Adipocyte (in vitro differentiated cells): Measurements from ENCODE around the gene ARHGEF19.
A peak's percentile ranks its signal among the peaks of the same experiment; 100 is the strongest.
"Not testable (repeated sequence)": the region's sequence is repeated elsewhere in the genome, so short reads cannot be mapped to it uniquely, and the experiment has no call there.

Experiments used
- DNase-seq: peaks from one replicate; pipeline ENCODE4 v3.0.0-alpha.2; 2015; ENCODE audit warnings: low read depth
- H3K27me3 ChIP-seq: replicated peaks from 2 replicates; pipeline ENCODE4 v1.7.0; 2013; ENCODE audit warnings: mild to moderate bottlenecking, low read length, moderate library complexity; ENCODE audit not compliant: control insufficient read depth, insufficient read depth
- H3K36me3 ChIP-seq: 2 replicates; pipeline ENCODE4 v1.7.0; 2013; ENCODE audit warnings: low read length, mild to moderate bottlenecking, moderate library complexity; ENCODE audit not compliant: control insufficient read depth, insufficient read depth, severe bottlenecking
- H3K4me1 ChIP-seq: 2 replicates; pipeline ENCODE4 v1.7.0; 2013; ENCODE audit warnings: mild to moderate bottlenecking, low read length, moderate library complexity; ENCODE audit not compliant: control insufficient read depth, insufficient read depth
- H3K4me3 ChIP-seq: 2 replicates; pipeline ENCODE4 v1.7.0; 2013; ENCODE audit warnings: mild to moderate bottlenecking, low read length, moderate library complexity
- H3K9ac ChIP-seq: 2 replicates; pipeline ENCODE4 v1.7.0; 2013; ENCODE audit warnings: mild to moderate bottlenecking, low read length, moderate library complexity
- H3K9me3 ChIP-seq: 2 replicates; pipeline ENCODE4 v1.7.0; 2013; ENCODE audit warnings: mild to moderate bottlenecking, low read length, moderate library complexity; ENCODE audit not compliant: control insufficient read depth

ARHGEF19 gene

DNA sequence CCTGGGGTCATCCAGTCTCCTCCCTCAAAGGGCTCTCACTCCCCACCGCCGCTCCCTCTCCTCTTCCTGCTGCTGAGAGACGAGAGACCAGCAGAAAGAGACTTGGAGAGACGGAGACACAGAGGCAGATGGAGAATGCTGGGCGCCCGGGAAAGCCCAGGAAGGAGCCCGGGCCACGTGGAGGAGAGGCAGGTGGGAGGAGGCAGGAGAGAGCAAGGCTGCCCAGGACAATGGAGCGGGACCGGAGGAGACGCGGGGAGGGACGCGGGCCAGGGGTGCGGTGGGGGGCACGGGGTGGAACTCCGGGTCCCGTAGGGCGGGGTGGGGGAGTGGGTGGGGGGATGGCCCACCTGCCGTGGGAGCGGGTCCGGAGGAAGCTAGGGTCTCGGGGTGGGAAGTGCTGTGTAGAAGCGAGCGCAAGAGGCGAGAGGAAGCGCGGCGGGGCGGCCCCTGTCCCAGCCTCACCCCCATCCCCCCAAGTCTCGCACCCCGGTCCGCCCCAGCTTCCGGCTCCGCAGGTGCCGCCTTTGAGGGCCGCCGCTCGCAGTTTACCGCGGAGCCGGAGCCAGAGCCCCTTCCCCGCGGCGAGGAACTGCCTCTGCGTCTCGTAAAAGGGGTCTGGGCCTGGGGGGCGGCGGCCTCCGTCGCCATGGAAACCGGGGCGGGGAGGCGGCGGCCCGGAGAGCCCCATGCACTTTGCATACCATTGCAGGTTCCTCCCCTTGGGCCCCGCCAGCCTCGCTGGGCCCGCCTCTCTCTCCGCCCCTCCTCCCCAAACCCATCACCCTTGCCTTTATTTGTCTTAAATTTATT is 44.9 kb downstream of the ARHGEF19 start:
- Histone ChIP-seq H3K36me3 (no peaks in the 10 kb centered on the region), H3K27me3 (no peaks in the 10 kb centered on the region), H3K4me1 (peaks cover 7% of the 10 kb centered on the region), H3K9ac (no peak overlapping the region), H3K4me3 (no peak overlapping the region), H3K9me3 (no peaks in the 10 kb centered on the region)
- DNase-seq: peak; percentile 49

DNA sequence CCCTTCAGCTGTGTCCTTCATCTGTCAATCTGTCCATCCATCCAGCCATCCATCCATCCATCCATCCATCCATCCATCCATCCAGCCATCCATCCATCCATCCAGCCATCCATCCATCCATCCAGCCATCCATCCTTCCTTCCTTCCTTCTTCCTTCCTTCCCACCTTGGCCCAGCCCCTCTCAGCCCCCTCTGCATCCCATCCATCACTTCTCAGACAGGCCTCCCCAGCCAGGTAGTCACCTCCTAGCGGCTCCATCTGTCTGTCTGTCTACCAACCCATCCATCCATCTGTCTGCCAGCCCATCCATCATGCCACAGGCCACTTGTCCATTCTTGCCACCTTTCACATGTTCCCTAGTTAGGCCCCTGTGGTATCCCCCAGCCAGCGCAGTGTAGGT is 46.3 kb downstream of the ARHGEF19 start:
- H3K9me3 ChIP-seq: no peaks in the 10 kb centered on the region
- H3K4me3 ChIP-seq: no peak overlapping the region
- H3K27me3 ChIP-seq: no peaks in the 10 kb centered on the region
- no peak overlapping the region for H3K9ac ChIP-seq
- peaks cover 7% of the 10 kb centered on the region for H3K4me1 ChIP-seq
- no peaks in the 10 kb centered on the region for H3K36me3 ChIP-seq
- DNase-seq: no peak

DNA sequence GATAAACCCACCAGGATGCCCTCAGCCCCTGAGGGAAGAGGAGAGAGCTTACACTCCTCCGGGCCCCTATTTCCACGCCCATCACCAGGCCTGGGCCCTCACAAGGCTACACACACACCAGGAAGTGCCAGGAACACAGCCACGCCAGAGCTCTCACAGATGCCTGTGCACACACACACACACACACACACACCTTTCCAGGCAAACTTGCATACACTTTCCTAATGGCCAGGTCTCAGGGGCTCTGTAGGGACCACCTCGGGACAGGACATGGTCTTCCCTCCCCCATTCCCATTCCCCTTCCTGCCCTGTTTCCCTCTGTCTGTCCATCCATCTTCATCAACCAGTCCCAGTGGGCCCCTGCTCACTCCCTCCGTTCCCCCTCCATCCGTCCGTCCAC is 46.9 kb downstream of the ARHGEF19 start:
- Histone ChIP-seq H3K4me1 (peaks cover 7% of the 10 kb centered on the region), H3K9ac (no peak overlapping the region), H3K9me3 (no peaks in the 10 kb centered on the region), H3K36me3 (no peaks in the 10 kb centered on the region), H3K4me3 (no peak overlapping the region), H3K27me3 (no peaks in the 10 kb centered on the region)
- DNase-seq: no peak

DNA sequence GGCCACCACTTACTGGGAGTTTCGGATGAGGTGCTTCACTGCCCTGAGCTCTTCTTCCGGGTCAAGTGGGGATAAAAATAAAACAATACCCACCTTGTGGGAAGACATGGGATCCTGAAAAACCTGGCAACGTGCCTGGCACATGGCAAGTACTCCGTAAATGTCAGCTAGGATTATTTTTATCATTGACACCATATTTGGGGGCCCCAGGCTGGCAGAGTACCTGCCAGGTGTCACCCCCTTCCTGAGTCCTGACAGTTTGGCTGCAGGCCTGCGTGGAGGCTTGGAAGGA is 47.4 kb downstream of the ARHGEF19 start:
- DNase-seq: no peak
- H3K9ac ChIP-seq: no peak overlapping the region
- H3K4me3 ChIP-seq: no peak overlapping the region
- no peaks in the 10 kb centered on the region for H3K36me3 ChIP-seq
- H3K9me3 ChIP-seq: no peaks in the 10 kb centered on the region
- no peaks in the 10 kb centered on the region for H3K27me3 ChIP-seq
- peaks cover 7% of the 10 kb centered on the region for H3K4me1 ChIP-seq

DNA sequence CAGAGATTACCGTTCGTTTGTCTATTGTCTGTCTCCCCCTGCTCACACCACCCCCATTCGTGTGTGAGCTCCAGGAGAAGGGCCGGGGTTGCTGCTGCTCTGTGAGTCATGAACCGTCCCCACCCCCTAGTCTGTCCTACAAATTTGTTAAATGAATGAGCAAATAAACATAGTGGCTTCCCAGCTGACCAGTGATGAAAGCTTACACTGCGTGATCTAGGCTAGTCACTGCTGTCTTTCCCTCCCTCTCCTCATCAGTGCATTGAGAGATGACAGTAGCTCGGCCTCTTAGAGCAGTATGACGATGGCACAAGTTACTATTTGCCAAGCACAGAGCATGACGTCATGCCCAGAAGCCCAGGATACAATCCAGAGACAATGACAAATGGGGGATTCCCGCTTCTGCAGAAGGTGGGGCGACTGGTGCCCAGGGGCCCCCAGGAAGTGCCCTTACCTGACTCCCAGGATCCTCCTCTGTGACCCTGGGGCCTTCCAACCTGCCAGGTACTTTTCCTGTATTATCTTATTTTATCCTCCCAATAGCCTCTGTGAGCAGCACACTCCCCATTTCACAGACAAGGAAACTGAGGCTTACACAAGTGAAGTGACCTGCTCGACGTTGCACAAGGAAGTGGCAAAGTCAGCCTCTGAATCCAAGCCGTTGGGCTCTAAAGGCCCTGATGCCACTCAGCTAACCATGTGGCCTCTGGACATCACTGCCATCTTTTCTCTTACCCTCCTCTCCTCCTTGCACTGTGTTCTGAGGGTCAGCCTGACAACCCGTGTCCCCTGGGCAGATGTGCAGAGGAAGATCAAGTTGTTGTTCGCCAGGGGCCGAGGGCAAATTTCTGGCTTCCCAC is 48.0 kb downstream of the ARHGEF19 start:
- H3K4me1 ChIP-seq: peaks cover 7% of the 10 kb centered on the region
- no peaks in the 10 kb centered on the region for H3K27me3 ChIP-seq
- H3K4me3 ChIP-seq: no peak overlapping the region
- H3K9ac ChIP-seq: no peak overlapping the region
- no peaks in the 10 kb centered on the region for H3K9me3 ChIP-seq
- no peaks in the 10 kb centered on the region for H3K36me3 ChIP-seq
- DNase-seq: peak; percentile 94

DNA sequence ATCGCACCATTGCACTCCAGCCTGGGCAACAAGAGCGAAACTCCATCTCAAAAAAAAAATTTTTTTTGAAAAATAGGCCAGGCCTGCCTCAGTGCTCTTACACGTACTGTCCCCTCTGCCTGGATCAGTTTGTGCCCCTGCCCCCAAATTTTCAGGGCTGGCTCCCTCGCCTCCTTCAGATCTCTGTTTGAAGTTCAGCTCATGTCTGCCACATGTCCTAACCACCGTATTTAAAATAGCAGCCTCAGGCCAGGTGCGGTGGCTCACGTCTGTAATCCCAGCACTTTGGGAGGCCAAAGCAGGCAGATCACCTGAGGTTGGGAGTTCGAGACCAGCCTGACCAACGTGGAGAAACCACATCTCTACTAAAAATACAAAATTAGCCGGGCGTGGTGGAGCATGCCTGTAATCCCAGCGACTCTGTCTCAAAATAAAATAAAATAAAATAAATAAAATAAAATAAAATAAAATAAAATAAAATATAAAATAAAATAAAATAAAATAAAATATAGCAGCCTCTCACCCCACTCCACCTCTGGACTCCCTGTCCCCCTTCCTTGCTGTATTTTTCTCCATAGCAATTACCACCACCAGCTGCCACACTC is 48.7 kb downstream of the ARHGEF19 start:
- H3K4me3 ChIP-seq, H3K9ac ChIP-seq, H3K36me3 ChIP-seq, H3K9me3 ChIP-seq, H3K4me1 ChIP-seq, DNase-seq, H3K27me3 ChIP-seq: not testable (repeated sequence)

DNA sequence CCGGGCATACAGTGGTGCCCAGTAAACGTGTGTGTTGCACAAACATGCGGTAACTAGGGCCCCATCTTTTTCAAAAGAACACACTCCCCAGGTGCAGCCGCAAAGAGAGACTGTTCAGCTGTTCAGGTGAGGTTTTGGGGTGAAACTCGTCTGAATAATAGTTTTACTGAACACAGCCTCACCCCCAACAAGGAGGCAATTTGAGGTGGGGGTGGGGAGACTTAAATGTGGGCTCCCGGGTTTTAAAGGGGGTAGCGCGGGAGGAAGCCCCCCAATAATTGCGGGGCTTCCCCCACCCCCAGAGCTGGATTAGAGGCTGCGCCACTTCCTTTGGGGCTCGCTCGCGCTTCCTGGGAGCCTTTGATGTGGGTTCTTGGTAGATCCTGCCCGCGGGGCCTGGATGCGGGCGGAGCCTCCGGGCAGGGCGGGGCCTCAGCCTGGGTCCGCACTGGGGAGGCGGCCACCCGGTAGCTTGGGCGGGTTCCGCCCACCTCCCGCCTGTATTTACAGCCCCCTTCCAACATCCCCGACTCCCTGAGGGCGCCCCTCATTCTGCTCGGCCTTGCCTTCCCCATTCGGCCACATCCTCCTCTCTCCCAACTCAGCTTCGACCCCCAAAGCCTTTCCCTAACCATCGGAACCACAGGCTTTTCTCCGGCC is 50.2 kb downstream of the ARHGEF19 start:
- Histone ChIP-seq H3K36me3 (no peaks in the 10 kb centered on the region), H3K27me3 (no peaks in the 10 kb centered on the region), H3K9me3 (no peaks in the 10 kb centered on the region), H3K4me3 (no peak overlapping the region), H3K4me1 (peaks cover 7% of the 10 kb centered on the region), H3K9ac (no peak overlapping the region)
- no peak for DNase-seq

DNA sequence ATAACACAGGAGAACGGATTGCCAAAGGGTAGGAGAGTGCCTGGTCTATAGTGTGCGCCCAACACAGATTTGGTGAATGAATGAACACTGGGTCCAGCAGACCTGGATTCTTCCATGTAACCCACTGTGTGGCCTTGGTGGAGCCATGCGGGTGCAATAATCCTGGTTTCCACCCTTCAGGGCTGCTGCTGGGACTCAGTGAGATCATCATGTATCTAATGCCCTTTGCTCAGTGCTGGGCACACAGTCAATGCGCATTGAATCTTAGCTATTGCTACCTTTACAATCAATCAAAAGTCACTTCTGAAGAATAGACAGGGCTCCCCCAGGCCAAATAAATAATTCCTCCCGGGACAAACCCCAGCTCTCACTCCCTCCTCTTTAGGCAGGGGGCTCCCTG is 50.7 kb downstream of the ARHGEF19 start:
- Histone ChIP-seq H3K27me3 (no peaks in the 10 kb centered on the region), H3K36me3 (no peaks in the 10 kb centered on the region), H3K9me3 (no peaks in the 10 kb centered on the region), H3K4me3 (no peak overlapping the region), H3K4me1 (peaks cover 7% of the 10 kb centered on the region), H3K9ac (no peak overlapping the region)
- no peak for DNase-seq

DNA sequence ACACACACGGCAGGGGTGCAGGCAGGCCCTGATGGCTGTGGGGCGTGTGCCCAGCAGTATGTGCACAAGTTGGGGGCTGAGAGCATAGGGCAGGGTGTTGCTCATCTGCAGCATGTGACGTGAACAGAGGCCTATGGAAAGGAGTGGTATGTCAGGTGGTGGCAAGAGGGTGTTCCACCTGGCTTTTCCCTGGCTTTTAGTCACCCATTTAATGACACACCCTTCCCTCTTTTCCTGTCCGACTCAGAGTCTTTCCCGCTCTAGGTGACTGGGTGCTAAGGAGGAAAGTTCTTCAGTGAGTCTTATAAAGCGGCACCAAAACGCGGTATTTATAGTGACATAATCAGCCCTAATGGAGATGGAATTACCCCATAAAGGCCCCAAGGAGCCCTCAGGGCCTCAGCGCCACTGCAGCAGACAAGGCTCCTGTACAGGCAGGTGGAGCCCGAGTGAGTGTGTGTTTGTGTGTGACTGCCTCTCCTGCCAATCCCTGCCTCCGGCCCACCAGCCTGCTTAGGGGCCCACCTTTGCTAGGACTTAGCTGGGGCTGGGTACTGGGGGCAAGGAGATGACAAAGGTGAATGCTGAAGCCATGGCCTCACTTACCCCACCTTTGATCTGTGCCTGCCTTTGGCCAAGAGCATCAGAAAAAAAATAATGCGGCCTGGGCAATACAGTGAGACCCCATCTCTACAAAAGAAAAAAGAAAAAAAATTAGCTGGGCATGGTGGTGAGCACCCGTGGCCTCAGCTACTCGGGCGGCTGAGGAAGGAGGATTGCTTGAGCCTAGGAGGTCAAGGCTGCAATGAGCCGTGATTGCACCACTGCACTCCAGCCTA is 53.2 kb downstream of the ARHGEF19 start:
- Histone ChIP-seq H3K9me3 (no peaks in the 10 kb centered on the region), H3K36me3 (no peaks in the 10 kb centered on the region), H3K27me3 (no peaks in the 10 kb centered on the region), H3K4me3 (no peak overlapping the region), H3K9ac (no peak overlapping the region), H3K4me1 (peaks cover 17% of the 10 kb centered on the region)
- no peak for DNase-seq

DNA sequence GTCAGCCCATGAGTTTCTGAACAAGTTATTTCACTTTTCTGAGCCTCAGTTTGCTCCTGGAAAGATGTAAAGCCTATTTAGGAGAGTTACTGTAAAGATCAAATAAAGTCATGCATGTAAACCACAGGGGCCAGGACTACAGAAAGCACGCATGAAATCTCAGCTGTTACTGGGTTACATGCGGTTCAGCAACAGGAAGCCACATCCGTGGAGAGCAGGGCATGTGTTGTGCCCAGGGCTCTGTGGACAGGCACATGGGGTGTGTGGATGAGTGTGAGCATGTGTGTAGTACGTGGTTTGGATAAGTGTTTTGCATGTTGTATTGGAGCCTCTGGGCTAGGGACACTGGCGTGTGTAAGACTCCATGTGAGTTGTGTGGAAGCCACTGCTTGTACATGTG is 54.4 kb downstream of the ARHGEF19 start:
- Histone ChIP-seq H3K4me1 (peaks cover 22% of the 10 kb centered on the region), H3K9me3 (no peaks in the 10 kb centered on the region), H3K36me3 (no peaks in the 10 kb centered on the region), H3K4me3 (no peak overlapping the region), H3K9ac (no peak overlapping the region), H3K27me3 (no peaks in the 10 kb centered on the region)
- no peak for DNase-seq
